Osteoblast (primary cell): ENCODE measurements around the gene INMT. TPM values are rescaled to one million over a fixed set of nuclear protein-coding genes. Genes with fewer than 3 reads are reported as not detected.

Experiments used
- DNase-seq: peaks from one replicate; pipeline ENCODE4 v3.0.0; 2011; ENCODE audit warnings: low spot score, mixed read lengths; ENCODE audit not compliant: insufficient read length; ENCODE audit errors: missing footprints
- H2AFZ ChIP-seq: 2 replicates; pipeline ENCODE4 v1.6.0; 2011; ENCODE audit warnings: mild to moderate bottlenecking, low read length
- H3K27ac ChIP-seq: 2 replicates; pipeline ENCODE4 v1.5.1; 2011; ENCODE audit warnings: mild to moderate bottlenecking, low read depth, low read length, moderate library complexity
- H3K27me3 ChIP-seq: 2 replicates; pipeline ENCODE4 v1.6.0; 2012; ENCODE audit warnings: mild to moderate bottlenecking, control low read depth, inconsistent platforms, low read length, moderate library complexity; ENCODE audit not compliant: insufficient read depth
- H3K36me3 ChIP-seq: 2 replicates; pipeline ENCODE4 v1.5.1; 2011; ENCODE audit warnings: mild to moderate bottlenecking, low read length, control low read depth, moderate library complexity; ENCODE audit not compliant: insufficient read depth
- H3K4me1 ChIP-seq: 2 replicates; pipeline ENCODE4 v1.5.1; 2011; ENCODE audit warnings: mild to moderate bottlenecking, low read length, control low read depth, moderate library complexity; ENCODE audit not compliant: insufficient read depth
- H3K4me2 ChIP-seq: 2 replicates; pipeline ENCODE4 v1.6.0; 2011; ENCODE audit warnings: mild to moderate bottlenecking, low read length; ENCODE audit not compliant: insufficient read depth
- H3K4me3 ChIP-seq: fragments of 200-600 bp; sonication (generic); 3 replicates; pipeline ENCODE4 v1.5.1; 2012; ENCODE audit warnings: mild to moderate bottlenecking, low read length, inconsistent platforms; ENCODE audit not compliant: insufficient read depth
- H3K79me2 ChIP-seq: 2 replicates; pipeline ENCODE4 v1.6.0; 2012; ENCODE audit warnings: mild to moderate bottlenecking, low read length, control low read depth, inconsistent platforms; ENCODE audit not compliant: insufficient read depth
- H3K9me3 ChIP-seq: 2 replicates; pipeline ENCODE4 v1.5.1; 2011; ENCODE audit warnings: low read depth, low read length, control low read depth
- H4K20me1 ChIP-seq: 2 replicates; pipeline ENCODE4 v1.6.0; 2012; ENCODE audit warnings: mild to moderate bottlenecking, low read length, control low read depth; ENCODE audit not compliant: insufficient read depth
- total RNA-seq: library from RNA; depleted of rRNA; stranded (reverse); fragments of >200 nt; gene quantifications from 2 replicates; pipeline ENCODE4 v1.2.3, GENCODE V29; 2012
- TF ChIP-seq, protein P1 (sequence below): IDR thresholded peaks from 2 replicates; pipeline ENCODE4 v1.5.1; 2011; ENCODE audit warnings: mild to moderate bottlenecking, low read depth, low read length, moderate library complexity; ENCODE audit errors: extremely low read depth

The INMT gene
- total RNA-seq, 1 donor = 0.72 TPM

DNA sequence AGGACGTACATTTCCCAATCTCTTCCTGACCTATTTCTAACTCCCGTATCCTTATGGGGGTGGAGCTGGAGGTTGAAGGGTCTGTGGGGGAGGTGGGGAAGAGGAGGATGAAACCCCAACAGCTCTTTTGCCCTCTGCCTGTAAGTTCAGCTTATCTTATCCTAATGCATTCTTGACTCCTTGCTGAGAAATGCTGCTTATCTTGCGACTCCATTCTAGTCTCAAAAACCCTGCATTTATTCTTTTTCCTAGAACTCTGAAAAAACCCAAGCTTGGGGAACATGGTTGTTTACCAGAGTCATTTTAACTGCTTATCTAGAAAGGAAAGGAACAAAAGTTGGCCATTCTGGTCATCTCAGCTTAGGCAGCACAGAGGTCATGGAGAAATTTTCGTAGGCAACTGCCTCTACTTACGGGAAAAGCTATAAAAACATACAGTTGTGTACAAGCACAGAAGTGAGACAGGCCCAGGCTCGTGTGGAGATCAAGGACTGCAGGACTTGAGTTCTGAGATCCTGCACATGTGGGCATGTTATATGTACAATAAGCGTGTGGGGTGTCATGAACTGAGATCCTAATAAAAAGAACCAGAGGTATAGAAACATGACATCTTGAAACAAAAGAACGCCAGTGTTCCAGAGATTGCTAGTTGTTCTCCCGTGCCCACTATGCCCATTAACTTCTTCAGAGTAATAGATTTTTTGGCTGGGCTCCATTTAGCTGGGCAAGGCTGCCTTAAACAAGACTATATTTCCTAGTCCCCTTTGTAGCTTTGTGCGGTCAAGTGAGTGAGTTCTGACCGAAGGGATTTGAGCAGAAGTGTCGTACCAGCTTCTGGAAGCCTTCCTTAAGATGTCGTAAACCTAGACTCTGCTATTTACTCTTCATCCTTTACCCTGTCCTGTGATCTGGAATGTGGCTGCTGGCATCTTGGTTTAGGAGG lies 9.6 kb downstream of the INMT start:
- no peak for DNase-seq
- H3K79me2 ChIP-seq = no peaks in the 10 kb centered on the region
- H3K4me3 ChIP-seq = no peak overlapping the region
- H4K20me1 ChIP-seq = no peaks in the 10 kb centered on the region
- H3K4me2 ChIP-seq = no peak overlapping the region
- H3K9me3 ChIP-seq = no peaks in the 10 kb centered on the region
- peaks cover 28% of the 10 kb centered on the region for H3K27me3 ChIP-seq
- no peaks in the 10 kb centered on the region for H3K36me3 ChIP-seq
- no peak overlapping the region for H2AFZ ChIP-seq
- H3K4me1 ChIP-seq = no peaks in the 10 kb centered on the region
- H3K27ac ChIP-seq = no peak overlapping the region
- TF ChIP-seq, protein P1, sequence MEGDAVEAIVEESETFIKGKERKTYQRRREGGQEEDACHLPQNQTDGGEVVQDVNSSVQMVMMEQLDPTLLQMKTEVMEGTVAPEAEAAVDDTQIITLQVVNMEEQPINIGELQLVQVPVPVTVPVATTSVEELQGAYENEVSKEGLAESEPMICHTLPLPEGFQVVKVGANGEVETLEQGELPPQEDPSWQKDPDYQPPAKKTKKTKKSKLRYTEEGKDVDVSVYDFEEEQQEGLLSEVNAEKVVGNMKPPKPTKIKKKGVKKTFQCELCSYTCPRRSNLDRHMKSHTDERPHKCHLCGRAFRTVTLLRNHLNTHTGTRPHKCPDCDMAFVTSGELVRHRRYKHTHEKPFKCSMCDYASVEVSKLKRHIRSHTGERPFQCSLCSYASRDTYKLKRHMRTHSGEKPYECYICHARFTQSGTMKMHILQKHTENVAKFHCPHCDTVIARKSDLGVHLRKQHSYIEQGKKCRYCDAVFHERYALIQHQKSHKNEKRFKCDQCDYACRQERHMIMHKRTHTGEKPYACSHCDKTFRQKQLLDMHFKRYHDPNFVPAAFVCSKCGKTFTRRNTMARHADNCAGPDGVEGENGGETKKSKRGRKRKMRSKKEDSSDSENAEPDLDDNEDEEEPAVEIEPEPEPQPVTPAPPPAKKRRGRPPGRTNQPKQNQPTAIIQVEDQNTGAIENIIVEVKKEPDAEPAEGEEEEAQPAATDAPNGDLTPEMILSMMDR = no peak

DNA sequence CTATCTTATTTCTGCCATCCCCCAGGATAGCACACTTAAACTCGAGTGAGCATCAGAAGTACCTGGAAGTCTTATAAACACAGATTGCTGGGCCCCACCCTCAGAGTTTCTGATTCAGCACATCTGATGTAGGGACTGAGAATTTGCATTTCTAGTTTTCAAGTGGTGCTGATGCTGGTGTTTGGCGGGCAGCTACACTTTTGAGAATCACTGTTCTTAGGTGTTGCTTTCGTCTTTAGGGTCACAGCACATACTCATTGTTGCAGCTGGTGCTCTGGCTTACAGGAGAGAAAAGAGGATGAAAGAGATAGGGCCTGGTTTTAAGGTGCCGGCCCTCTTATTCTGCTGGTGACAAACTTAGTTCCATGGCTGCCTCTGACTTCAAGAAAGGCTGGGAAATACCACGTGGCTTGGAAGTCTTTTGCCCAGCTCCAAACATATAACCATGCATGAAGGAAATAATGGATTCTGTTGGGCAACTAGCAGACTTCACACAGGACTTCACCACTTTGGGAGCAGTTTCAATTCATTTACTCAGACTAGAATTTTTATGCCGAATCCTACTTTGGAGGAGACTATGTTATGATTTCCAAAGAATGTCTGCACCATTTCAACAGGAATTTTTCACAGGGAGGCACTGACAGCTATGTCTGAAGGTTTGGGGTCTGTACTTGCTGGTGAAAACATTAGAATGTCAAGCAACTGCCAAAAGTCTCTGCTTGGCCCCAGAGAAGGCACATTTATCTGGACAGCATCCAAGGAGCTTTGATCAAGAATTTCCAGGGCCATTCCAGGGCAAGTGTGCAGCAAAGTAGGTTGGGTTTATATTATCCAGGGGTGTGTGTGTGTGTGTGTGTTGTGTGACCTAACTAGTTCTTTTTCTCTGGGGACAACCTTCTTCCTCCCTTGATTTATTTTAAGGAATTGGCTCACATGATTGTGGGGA lies 12.4 kb downstream of the INMT start:
- Histone ChIP-seq H3K4me1 (no peaks in the 10 kb centered on the region), H3K79me2 (no peaks in the 10 kb centered on the region), H3K4me2 (no peak overlapping the region), H4K20me1 (no peaks in the 10 kb centered on the region), H3K27ac (no peak overlapping the region), H3K4me3 (no peak overlapping the region), H3K9me3 (no peaks in the 10 kb centered on the region), H2AFZ (no peak overlapping the region), H3K36me3 (no peaks in the 10 kb centered on the region), H3K27me3 (peaks cover 28% of the 10 kb centered on the region)
- no peak for DNase-seq
- TF ChIP-seq, protein P1 = no peak

DNA sequence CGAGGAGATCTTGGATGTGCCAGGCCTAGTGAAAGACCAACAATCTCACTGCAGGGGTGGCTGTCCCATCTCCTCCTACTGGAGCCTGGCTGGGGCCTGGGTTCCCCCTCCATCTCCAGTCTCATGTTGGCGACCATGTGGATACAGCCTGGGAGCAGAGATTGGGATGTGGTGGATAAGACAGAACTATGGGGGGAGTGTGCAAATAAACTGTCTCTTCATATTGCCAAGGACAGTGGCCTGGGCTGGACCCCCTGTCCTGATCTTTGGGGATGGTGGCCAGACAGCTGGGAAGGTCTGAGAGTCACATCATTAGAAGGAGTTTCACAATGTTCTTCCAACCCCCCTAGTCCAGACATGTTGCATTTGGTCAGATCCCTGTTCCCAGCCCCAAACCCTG lies 13.5 kb downstream of the INMT start:
- H3K4me3 ChIP-seq = no peak overlapping the region
- no peak overlapping the region for H2AFZ ChIP-seq
- H3K27me3 ChIP-seq = peaks cover 23% of the 10 kb centered on the region
- TF ChIP-seq, protein P1 = no peak
- DNase-seq = no peak
- H4K20me1 ChIP-seq = no peaks in the 10 kb centered on the region
- no peaks in the 10 kb centered on the region for H3K9me3 ChIP-seq
- no peaks in the 10 kb centered on the region for H3K4me1 ChIP-seq
- no peak overlapping the region for H3K4me2 ChIP-seq
- H3K36me3 ChIP-seq = no peaks in the 10 kb centered on the region
- no peaks in the 10 kb centered on the region for H3K79me2 ChIP-seq
- no peak overlapping the region for H3K27ac ChIP-seq
